ENCODE data around the gene GALNT16. TPM values are rescaled to one million over a fixed set of nuclear protein-coding genes. Genes with fewer than 3 reads are reported as not detected.
"Not testable (repeated sequence)": the region's sequence is repeated elsewhere in the genome, so short reads cannot be mapped to it uniquely, and the experiment has no call there.

Gene GALNT16
- total RNA-seq, result 10 to 100 TPM in 2 of 4 donors, 1 to 10 TPM in 2; 4.3 to 20.5 (median 9.4) TPM
- 1 to 10 TPM in 2 of 3 donors, not detected in 1; 2.4 to 3.0 TPM for polyA plus RNA-seq

DNA sequence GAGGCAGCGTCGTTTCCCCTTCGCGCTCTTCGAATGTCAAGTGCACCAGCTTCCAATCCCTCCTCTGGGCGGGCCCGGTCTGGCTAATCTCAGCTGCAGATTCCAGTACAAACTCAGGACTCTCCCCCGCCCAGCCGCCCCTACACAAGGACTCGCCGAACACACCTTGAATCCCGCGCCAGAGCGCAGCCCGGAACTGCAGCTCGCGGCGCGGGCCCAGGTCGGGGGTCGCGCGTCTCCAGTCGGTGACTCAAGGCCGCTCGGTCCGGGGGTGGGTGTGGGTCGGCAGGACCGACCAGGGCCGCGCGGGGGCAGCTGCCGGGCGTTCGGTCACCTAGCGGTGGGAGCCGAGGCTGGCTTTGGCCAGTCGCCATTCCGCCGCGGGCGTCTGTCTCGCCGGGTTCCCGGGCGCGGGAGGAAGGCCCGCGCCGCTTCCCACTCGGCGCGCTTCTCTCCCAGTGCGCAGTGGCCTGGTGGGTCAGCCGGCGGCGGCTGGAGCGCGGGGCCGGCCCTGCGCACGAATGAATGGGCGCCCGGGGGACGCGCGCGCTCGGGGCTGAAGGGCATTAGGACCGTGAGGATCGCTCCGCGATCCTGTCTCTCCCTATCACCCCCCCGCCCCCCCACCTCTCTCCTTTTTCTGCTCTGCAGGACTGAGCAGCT is at the start of gene GALNT16:
TSS of gene GALNT16 (plus strand) at position 632 of the 663 bp plus-strand sequence. CDS start 133 bp downstream, outside the sequence.
- WGBS, 2 donors, result 1% methylated on average over 74 of the region's 74 CpGs
- no peak for DNase-seq
- H3K4me1 ChIP-seq, result peaks cover 0 to 29% (median 27%) of the 10 kb centered on the region in 4 donors
- peak within 1 kb of the TSS; percentile 42 to 66 (median 56) for H3K4me3 ChIP-seq
- no peaks in the 10 kb centered on the region for H3K9me3 ChIP-seq
- no peak for TF ChIP-seq POLR2AphosphoS5 (IDR thresholded peaks at IDR 0.05)
- TF ChIP-seq, protein P1, sequence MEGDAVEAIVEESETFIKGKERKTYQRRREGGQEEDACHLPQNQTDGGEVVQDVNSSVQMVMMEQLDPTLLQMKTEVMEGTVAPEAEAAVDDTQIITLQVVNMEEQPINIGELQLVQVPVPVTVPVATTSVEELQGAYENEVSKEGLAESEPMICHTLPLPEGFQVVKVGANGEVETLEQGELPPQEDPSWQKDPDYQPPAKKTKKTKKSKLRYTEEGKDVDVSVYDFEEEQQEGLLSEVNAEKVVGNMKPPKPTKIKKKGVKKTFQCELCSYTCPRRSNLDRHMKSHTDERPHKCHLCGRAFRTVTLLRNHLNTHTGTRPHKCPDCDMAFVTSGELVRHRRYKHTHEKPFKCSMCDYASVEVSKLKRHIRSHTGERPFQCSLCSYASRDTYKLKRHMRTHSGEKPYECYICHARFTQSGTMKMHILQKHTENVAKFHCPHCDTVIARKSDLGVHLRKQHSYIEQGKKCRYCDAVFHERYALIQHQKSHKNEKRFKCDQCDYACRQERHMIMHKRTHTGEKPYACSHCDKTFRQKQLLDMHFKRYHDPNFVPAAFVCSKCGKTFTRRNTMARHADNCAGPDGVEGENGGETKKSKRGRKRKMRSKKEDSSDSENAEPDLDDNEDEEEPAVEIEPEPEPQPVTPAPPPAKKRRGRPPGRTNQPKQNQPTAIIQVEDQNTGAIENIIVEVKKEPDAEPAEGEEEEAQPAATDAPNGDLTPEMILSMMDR (IDR thresholded peaks at IDR 0.05), result peak in 2 of 4 experiments; percentile 26 to 28
- H3K27me3 ChIP-seq, result peaks cover 5 to 42% (median 19%) of the 10 kb centered on the region in 3 donors
- H3K27ac ChIP-seq, result peak within 1 kb of the TSS; percentile 29 to 60 (median 55)
- intact Hi-C loops (cut with DNase I), result no loop called here
- no peaks in the 10 kb centered on the region for H3K36me3 ChIP-seq

DNA sequence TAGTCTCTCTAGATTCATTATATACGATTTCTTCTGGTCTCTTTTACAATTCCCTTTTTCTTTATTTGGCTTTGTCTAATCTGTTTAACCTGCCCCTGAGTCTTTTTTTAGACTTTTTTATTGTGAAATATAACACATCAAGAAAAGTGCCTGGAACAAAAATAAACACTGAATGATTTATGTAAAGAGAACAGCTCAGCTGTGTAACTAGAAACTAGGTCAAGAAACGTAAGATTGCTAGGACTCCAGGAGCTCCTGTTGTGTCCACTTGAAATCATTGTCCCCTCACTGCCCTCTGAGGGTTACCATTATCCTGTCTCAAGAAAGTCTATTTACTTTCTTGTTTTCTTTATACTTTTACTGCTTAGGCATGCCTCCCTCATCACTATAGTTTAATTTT is 45.6 kb upstream of the GALNT16 start:
- peak overlapping the region in 2 of 4 donors; percentile 23 to 25 for H3K27ac ChIP-seq
- intact Hi-C loops (cut with DNase I), result no loop called here
- TF ChIP-seq EP300 (IDR thresholded peaks at IDR 0.05) (no peak), POLR2AphosphoS5 (IDR thresholded peaks at IDR 0.05) (peak in 2 of 4 donors; percentile 43 to 44)

DNA sequence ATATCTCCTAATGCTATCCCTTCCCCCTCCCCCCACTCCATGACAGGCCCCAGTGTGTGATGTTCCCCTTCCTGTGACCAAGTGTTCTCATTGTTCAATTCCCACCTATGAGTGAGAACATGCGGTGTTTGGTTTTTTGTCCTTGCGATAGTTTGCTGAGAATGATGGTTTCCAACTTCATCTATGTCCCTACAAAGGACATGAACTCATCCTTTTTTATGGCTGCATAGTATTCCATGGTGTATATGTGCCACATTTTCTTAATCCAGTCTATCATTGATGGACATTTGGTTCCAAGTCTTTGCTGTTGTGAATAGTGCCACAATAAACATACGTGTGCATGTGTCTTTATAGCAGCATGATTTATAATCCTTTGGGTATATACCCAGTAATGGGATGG is 42.3 kb upstream of the GALNT16 start:
- DNase-seq; H3K27me3 ChIP-seq; H3K9me3 ChIP-seq; H3K4me1 ChIP-seq; H3K4me3 ChIP-seq; H3K27ac ChIP-seq; intact Hi-C loops (cut with DNase I): not testable (repeated sequence)
- WGBS, 2 donors, result 86 to 95% methylated on average over 2 to 3 of the region's 3 CpGs
- peaks cover 0 to 12% (median 0%) of the 10 kb centered on the region in 4 donors for H3K36me3 ChIP-seq

More for the DNA sequence above, 45.6 kb upstream of the GALNT16 start:
- no peak for DNase-seq
- 26 to 66% methylated on average over 2 of the region's 2 CpGs for WGBS, 2 donors
- Histone ChIP-seq H3K36me3 (peaks cover 0 to 40% (median 6%) of the 10 kb centered on the region in 4 donors), H3K27me3 (no peaks in the 10 kb centered on the region), H3K9me3 (no peaks in the 10 kb centered on the region), H3K4me3 (no peak overlapping the region), H3K4me1 (peaks cover 0 to 6% (median 0%) of the 10 kb centered on the region in 4 donors)

DNA sequence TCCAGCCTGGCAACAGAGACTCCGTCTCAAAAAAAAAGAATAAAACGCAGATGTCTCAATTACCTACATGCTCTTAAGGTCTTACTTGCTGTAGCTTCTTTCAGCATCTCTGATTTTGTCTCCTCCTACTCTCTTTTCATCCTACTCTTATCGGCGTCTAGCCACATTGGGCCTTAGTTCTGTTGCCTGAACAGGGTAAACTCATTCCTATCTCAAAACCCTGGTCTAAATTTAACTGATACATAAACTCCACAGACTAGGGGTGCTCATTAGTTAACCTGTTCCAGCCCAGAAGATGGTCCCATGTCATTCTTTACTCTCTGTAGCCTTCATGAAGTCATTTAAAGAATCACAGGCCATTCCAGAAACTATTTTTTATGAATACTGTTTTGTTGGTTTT is 35.0 kb upstream of the GALNT16 start:
- 94 to 95% methylated on average over 4 of the region's 4 CpGs for WGBS, 2 donors
- intact Hi-C loops (cut with DNase I), result no loop called here

DNA sequence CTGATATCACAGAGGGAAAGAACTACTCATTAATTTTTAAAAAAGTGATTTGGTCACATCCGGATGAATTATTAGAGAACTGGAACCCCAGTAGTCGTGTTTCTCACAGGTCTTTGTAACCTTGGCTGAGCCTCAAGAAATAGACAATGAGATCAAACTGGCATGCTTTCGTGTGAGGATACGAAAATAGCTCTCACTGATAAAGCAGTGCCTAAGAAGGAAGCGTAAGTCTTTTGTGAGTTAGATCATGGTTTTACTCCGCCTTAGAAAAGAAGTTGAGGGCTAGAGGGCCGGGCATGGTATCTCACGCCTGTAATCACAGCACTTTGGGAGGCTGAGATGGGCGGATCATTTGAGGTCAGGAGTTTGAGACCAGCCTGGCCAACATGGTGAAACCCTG is 33.8 kb upstream of the GALNT16 start:
- WGBS, 2 donors, result 81 to 84% methylated on average over 9 of the region's 9 CpGs
- no peak overlapping the region for H3K4me3 ChIP-seq
- peaks cover under 1 to 37% (median 6%) of the 10 kb centered on the region in 4 donors for H3K36me3 ChIP-seq
- no peak for DNase-seq
- H3K27me3 ChIP-seq, result no peaks in the 10 kb centered on the region
- H3K4me1 ChIP-seq, result peaks cover 0 to 16% (median 10%) of the 10 kb centered on the region in 4 donors
- TF ChIP-seq POLR2A (IDR thresholded peaks at IDR 0.05) (no peak), POLR2AphosphoS5 (IDR thresholded peaks at IDR 0.05) (no peak), EP300 (IDR thresholded peaks at IDR 0.05) (no peak)
- TF ChIP-seq, protein P1 (IDR thresholded peaks at IDR 0.05), result no peak
- no peaks in the 10 kb centered on the region for H3K9me3 ChIP-seq
- intact Hi-C loops (cut with DNase I), result no loop called here
- H3K27ac ChIP-seq, result peak overlapping the region; percentile 6 to 61 (median 38)

More for the DNA sequence above, 35.0 kb upstream of the GALNT16 start:
- H3K9me3 ChIP-seq, result no peaks in the 10 kb centered on the region
- no peak overlapping the region for H3K4me3 ChIP-seq
- TF ChIP-seq POLR2AphosphoS5 (IDR thresholded peaks at IDR 0.05), result no peak
- TF ChIP-seq POLR2A (IDR thresholded peaks at IDR 0.05), result no peak
- TF ChIP-seq, protein P1 (IDR thresholded peaks at IDR 0.05), result no peak
- peaks cover 0 to 25% (median 5%) of the 10 kb centered on the region in 4 donors for H3K36me3 ChIP-seq
- DNase-seq, result no peak
- H3K27me3 ChIP-seq, result no peaks in the 10 kb centered on the region
- H3K27ac ChIP-seq, result no peak overlapping the region
- H3K4me1 ChIP-seq, result peaks cover 0 to 16% (median 10%) of the 10 kb centered on the region in 4 donors
